IMR-90 (cell line): Measurements from ENCODE around the gene SDK1. TPM values are rescaled to one million over a fixed set of nuclear protein-coding genes. Genes with fewer than 3 reads are reported as not detected.

ENCODE experiments used
- ATAC-seq: fragments of 200-7000 bp; cut with Tn5 transposase; 2 replicates; pipeline ENCODE4 v1.9.1; 2020; ENCODE audit warnings: low read depth, mild to moderate bottlenecking, moderate library complexity
- BruUV-seq: library from RNA; stranded (reverse); fragments of 400-500 nt; replicated peaks from 2 replicates; lab custom pipeline; 2021; lab: Mats Ljungman, UMichigan
- CTCF ChIA-PET: fragments of 300-600 bp; formaldehyde crosslinking; extraction: SDS; loops from one replicate; lab custom pipeline; 2021; ENCODE audit warnings: antibody characterized with exemption; lab: Yijun Ruan, JAX
- POLR2A ChIA-PET: fragments of 300-600 bp; sonication (Branson Sonifier 250); formaldehyde crosslinking; loops from one replicate; lab custom pipeline; 2022; ENCODE audit warnings: antibody characterized with exemption; ENCODE audit not compliant: unreplicated experiment; lab: Charles Lee
- DNase-seq: peaks from one replicate; pipeline ENCODE4 v3.0.0; 2013
- H2AFZ ChIP-seq: replicated peaks from 2 replicates; pipeline ENCODE3; 2013; ENCODE audit warnings: low read length, mild to moderate bottlenecking; ENCODE audit not compliant: poor library complexity
- H2AK5ac ChIP-seq: 2 replicates; pipeline ENCODE4 v1.6.1; 2013; ENCODE audit warnings: low read depth, low read length, inconsistent platforms
- H2AK9ac ChIP-seq: replicated peaks from 2 replicates; pipeline ENCODE3; 2013; ENCODE audit warnings: mild to moderate bottlenecking, low read depth, low read length, moderate library complexity; ENCODE audit not compliant: poor library complexity
- H2BK120ac ChIP-seq: 2 replicates; pipeline ENCODE4 v1.6.1; 2013; ENCODE audit warnings: low read depth, low read length, inconsistent platforms
- H2BK15ac ChIP-seq: 3 replicates; pipeline ENCODE4 v1.6.1; 2013; ENCODE audit warnings: low read depth, low read length, inconsistent platforms
- H2BK20ac ChIP-seq: 2 replicates; pipeline ENCODE4 v1.6.1; 2013; ENCODE audit warnings: low read depth, mild to moderate bottlenecking, inconsistent platforms, low read length, moderate library complexity
- H2BK5ac ChIP-seq: 2 replicates; pipeline ENCODE4 v1.6.1; 2013; ENCODE audit warnings: mild to moderate bottlenecking, low read depth, low read length, inconsistent platforms; ENCODE audit not compliant: poor library complexity, severe bottlenecking
- H3K14ac ChIP-seq: replicated peaks from 2 replicates; pipeline ENCODE4 v1.6.1; 2013; ENCODE audit warnings: low read depth, low read length, inconsistent platforms
- H3K18ac ChIP-seq: 2 replicates; pipeline ENCODE4 v1.6.1; 2013; ENCODE audit warnings: low read depth, low read length, control low read depth
- H3K23ac ChIP-seq: 2 replicates; pipeline ENCODE4 v1.6.1; 2013; ENCODE audit warnings: low read depth, low read length, inconsistent platforms
- H3K27ac ChIP-seq: 2 replicates; pipeline ENCODE4 v1.5.1; 2013; ENCODE audit warnings: mild to moderate bottlenecking, control low read depth, low read length; ENCODE audit not compliant: insufficient read depth
- H3K27me3 ChIP-seq: 2 replicates; pipeline ENCODE4 v1.6.1; 2013; ENCODE audit warnings: low read length; ENCODE audit not compliant: control insufficient read depth, insufficient read depth
- H3K36me3 ChIP-seq: 2 replicates; pipeline ENCODE4 v1.6.1; 2013; ENCODE audit warnings: low read length, mixed read lengths; ENCODE audit not compliant: control insufficient read depth, insufficient read depth
- H3K4ac ChIP-seq: 2 replicates; pipeline ENCODE4 v1.6.1; 2013; ENCODE audit warnings: low read depth, low read length, inconsistent platforms
- H3K4me1 ChIP-seq: 2 replicates; pipeline ENCODE4 v1.6.1; 2013; ENCODE audit warnings: low read length, mixed read lengths; ENCODE audit not compliant: control insufficient read depth, insufficient read depth
- H3K4me2 ChIP-seq: 2 replicates; pipeline ENCODE4 v1.6.1; 2013; ENCODE audit warnings: low read depth, mild to moderate bottlenecking, control low read depth, low read length, moderate library complexity
- H3K4me3 ChIP-seq: 2 replicates; pipeline ENCODE4 v1.5.1; 2013; ENCODE audit warnings: low read depth, mild to moderate bottlenecking, control low read depth, low read length, moderate library complexity; ENCODE audit not compliant: insufficient read depth
- H3K56ac ChIP-seq: 2 replicates; pipeline ENCODE4 v1.6.1; 2013; ENCODE audit warnings: low read length, inconsistent platforms; ENCODE audit not compliant: insufficient read depth; ENCODE audit errors: extremely low read depth
- H3K79me1 ChIP-seq, 2 experiments: 2 replicates each; pipeline ENCODE4 v1.6.1; 2013; ENCODE audit warnings: low read length in 2 of 2, inconsistent platforms in 1 of 2, low read depth in 1 of 2
- H3K9ac ChIP-seq: 2 replicates; pipeline ENCODE4 v1.6.1; 2013; ENCODE audit warnings: low read depth, low read length, control low read depth
- H3K9me1 ChIP-seq: 2 replicates; pipeline ENCODE4 v1.6.1; 2013; ENCODE audit warnings: low read length, inconsistent platforms; ENCODE audit not compliant: insufficient read depth
- H3K9me3 ChIP-seq: 2 replicates; pipeline ENCODE4 v1.6.1; 2013; ENCODE audit warnings: low read length; ENCODE audit not compliant: control insufficient read depth, insufficient read depth
- H4K20me1 ChIP-seq: 2 replicates; pipeline ENCODE4 v1.6.1; 2013; ENCODE audit warnings: low read length, inconsistent platforms; ENCODE audit not compliant: insufficient read depth
- H4K5ac ChIP-seq: 2 replicates; pipeline ENCODE4 v1.6.1; 2013; ENCODE audit warnings: mild to moderate bottlenecking, low read depth, low read length, control low read depth
- H4K8ac ChIP-seq, 2 experiments: 2 replicates each; pipeline ENCODE4 v1.6.1; 2013; ENCODE audit warnings: low read depth in 2 of 2, low read length in 2 of 2, control low read depth in 1 of 2, inconsistent platforms in 1 of 2
- H4K91ac ChIP-seq: 2 replicates; pipeline ENCODE4 v1.6.1; 2013; ENCODE audit warnings: low read depth, low read length, inconsistent platforms; ENCODE audit not compliant: insufficient read depth
- BHLHE40 ChIP-seq: fragments of 150-350 bp; IDR thresholded peaks from 2 replicates; pipeline ENCODE4 v1.6.1; 2016; ENCODE audit warnings: mild to moderate bottlenecking, low read depth, low read length
- ELK1 ChIP-seq: fragments of 150-350 bp; IDR thresholded peaks from 2 replicates; pipeline ENCODE4 v1.6.1; 2016; ENCODE audit warnings: low read depth, mild to moderate bottlenecking, low read length, moderate library complexity, borderline replicate concordance
- MAFK ChIP-seq: IDR thresholded peaks from 2 replicates; pipeline ENCODE4 v1.6.1; 2012; ENCODE audit warnings: low read depth, low read length, improper control_type of control experiment
- MXI1 ChIP-seq: IDR thresholded peaks from 2 replicates; pipeline ENCODE4 v1.6.1; 2012; ENCODE audit warnings: low read depth, mild to moderate bottlenecking, low read length, moderate library complexity, borderline replicate concordance
- NFE2L2 ChIP-seq: fragments of 150-350 bp; IDR thresholded peaks from 2 replicates; pipeline ENCODE4 v1.6.1; 2016; ENCODE audit warnings: low read depth, mild to moderate bottlenecking, low read length
- POLR2A ChIP-seq: IDR thresholded peaks from 2 replicates; pipeline ENCODE4 v1.6.1; 2012; ENCODE audit warnings: mild to moderate bottlenecking, low read depth, low read length
- RAD21 ChIP-seq: IDR thresholded peaks from 2 replicates; pipeline ENCODE4 v1.6.1; 2012; ENCODE audit warnings: low read length, improper control_type of control experiment
- RCOR1 ChIP-seq: IDR thresholded peaks from 2 replicates; pipeline ENCODE4 v1.6.1; 2012; ENCODE audit warnings: mild to moderate bottlenecking, low read length, improper control_type of control experiment; ENCODE audit not compliant: insufficient replicate concordance
- RFX5 ChIP-seq: IDR thresholded peaks from 2 replicates; pipeline ENCODE4 v1.8.0; 2012; ENCODE audit warnings: low read depth, mild to moderate bottlenecking, low read length, moderate library complexity
- USF2 ChIP-seq: fragments of 150-350 bp; IDR thresholded peaks from 2 replicates; pipeline ENCODE4 v1.6.1; 2017; ENCODE audit warnings: mild to moderate bottlenecking, antibody characterized with exemption, low read length, low read depth
- WGBS, 2 experiments: methylation state at CpG; one replicate each; pipeline versions ENCODE4 v1.1.5 to v1.1.7; 2013; ENCODE audit warnings: missing lambda C conversion rate in 2 of 2; ENCODE audit not compliant: insufficient read length in 1 of 2; ENCODE audit errors: extremely low coverage in 2 of 2; 5-methylcytosine and 5-hydroxymethylcytosine counted together
- dilution Hi-C: fragments of 300-500 bp; cut with HindIII; formaldehyde crosslinking; loops from one replicate; pipeline ENCODE4 v1.14.3; 2018; ENCODE audit warnings: low sequenced_read_pairs; ENCODE audit not compliant: unreplicated experiment
- in situ Hi-C: fragments of 300-500 bp; cut with MboI; formaldehyde crosslinking; loops from 3 replicates; pipeline ENCODE4 v1.14.3; 2019; ENCODE audit warnings: low sequenced_read_pairs, inconsistent platforms, mixed read lengths
- intact Hi-C: fragments of 100-400 bp; cut with micrococcal nuclease; formaldehyde crosslinking; loops from 2 replicates; pipeline ENCODE4 v1.10.0; 2022
- polyA plus RNA-seq, 3 experiments: library from polyadenylated mRNA; depleted of rRNA; stranded (reverse); fragments of >200 nt; gene quantifications; 2 replicates each; pipeline ENCODE4 v1.2.3, GENCODE V29; 2012; ENCODE audit warnings: low replicate concordance in 1 of 3
- total RNA-seq: library from RNA; depleted of rRNA; stranded (reverse); fragments of >200 nt; gene quantifications from 2 replicates; pipeline ENCODE4 v1.2.3, GENCODE V29; 2012

SDK1 gene
- total and polyA plus RNA-seq, 2 of the 4 experiments (the other 2 are of a cell fraction): 1.5 to 1.6 TPM

- in situ Hi-C loops: no loop called here
- WGBS, 2 experiments: 100% methylated on average over 1 of the region's 10 CpGs; no CpG with 5 or more reads in 1 of the 2 experiments
- Histone ChIP-seq H3K4me3 (no peak overlapping the region), H4K8ac (no peak overlapping the region), H3K14ac (no peak overlapping the region), H3K9me1 (no peaks in the 10 kb centered on the region), H3K56ac (no peak overlapping the region), H3K36me3 (no peaks in the 10 kb centered on the region), H4K91ac (no peak overlapping the region), H2BK120ac (no peak overlapping the region), H3K27ac (no peak overlapping the region), H3K4me1 (no peaks in the 10 kb centered on the region; the same call in 1 of the 2 replicates), H2BK15ac (no peak overlapping the region), H3K18ac (no peak overlapping the region), H3K27me3 (no peaks in the 10 kb centered on the region; the same call in 1 of the 2 replicates), H3K23ac (no peak overlapping the region), H2BK5ac (no peak overlapping the region), H3K4me2 (no peak overlapping the region), H3K9me3 (no peaks in the 10 kb centered on the region), H4K5ac (no peak overlapping the region), H2AK5ac (no peak overlapping the region), H3K9ac (no peak overlapping the region), H2AFZ (no peak overlapping the region), H4K20me1 (no peaks in the 10 kb centered on the region), H2AK9ac (no peak overlapping the region), H3K79me1 (no peaks in the 10 kb centered on the region), H2BK20ac (no peak overlapping the region), H3K4ac (no peak overlapping the region)
- BruUV-seq: no TSS peak
- TF ChIP-seq RAD21: no peak
- TF ChIP-seq ELK1: no peak
- TF ChIP-seq POLR2A: no peak
- no peak for TF ChIP-seq MAFK
- no peak for TF ChIP-seq RCOR1
- TF ChIP-seq USF2: no peak
- TF ChIP-seq MXI1: no peak
- no peak for TF ChIP-seq RFX5
- no peak for TF ChIP-seq BHLHE40
- no peak for TF ChIP-seq NFE2L2
- intact Hi-C loops: no loop called here
- dilution Hi-C loops: no loop called here
- DNase-seq (no peak), ATAC-seq (no peak)
- ChIA-PET CTCF (no interaction called here), POLR2A (no interaction called here)
These were observed 20.0 kb upstream of the SDK1 start for GRCh38 chr7:3280946-3281656.
